Spinal cord (tissue), 10 donors: ENCODE data around the gene CAPG. TPM values are rescaled to one million over a fixed set of nuclear protein-coding genes. Genes with fewer than 3 reads are reported as not detected.
A peak's percentile ranks its signal among the peaks of the same experiment; 100 is the strongest.

Source experiments
- DNase-seq, 6 donors: peaks; one replicate each; pipeline versions ENCODE4 v3.0.0 to v3.0.0-alpha.2; 2013 to 2015; ENCODE audit warnings: low spot score in 6 of 6, low read depth in 4 of 6
- H3K27ac ChIP-seq: one replicate; pipeline ENCODE4 v1.5.1; 2013; ENCODE audit warnings: low read depth, low read length, control low read depth
- H3K27me3 ChIP-seq: one replicate; pipeline ENCODE4 v1.6.1; 2013; ENCODE audit warnings: low read length; ENCODE audit not compliant: control insufficient read depth, insufficient read depth
- H3K36me3 ChIP-seq: one replicate; pipeline ENCODE4 v1.6.1; 2013; ENCODE audit warnings: low read length; ENCODE audit not compliant: control insufficient read depth, insufficient read depth
- H3K4me1 ChIP-seq: one replicate; pipeline ENCODE4 v1.6.1; 2013; ENCODE audit warnings: low read length; ENCODE audit not compliant: control insufficient read depth, insufficient read depth
- H3K4me3 ChIP-seq: one replicate; pipeline ENCODE4 v1.5.1; 2013; ENCODE audit warnings: low read depth, low read length, control low read depth
- H3K9me3 ChIP-seq: one replicate; pipeline ENCODE4 v1.6.1; 2013; ENCODE audit warnings: low read length; ENCODE audit not compliant: control insufficient read depth, insufficient read depth
- WGBS: methylation state at CpG from one replicate; pipeline ENCODE4 v1.1.5; 2013; ENCODE audit warnings: missing lambda C conversion rate; ENCODE audit not compliant: insufficient coverage; 5-methylcytosine and 5-hydroxymethylcytosine counted together
- polyA plus RNA-seq, 2 donors: library from polyadenylated mRNA; unstranded; fragments of 120-200 nt; gene quantifications; one replicate each; pipeline ENCODE4 v1.2.1, GENCODE V29; 2013; ENCODE audit not compliant: insufficient read length in 2 of 2
- total RNA-seq, 2 donors: library from RNA; depleted of rRNA in 1 of 2; stranded (reverse); fragments of 120-200 nt in 1 of 2; fragments of >200 nt in 1 of 2; gene quantifications; one replicate each; pipeline versions ENCODE4 v1.2.3 to v1.2.4, GENCODE V29; 2013 to 2014
- donor health status: healthy.

Gene CAPG
- total and polyA plus RNA-seq, 4 donors: 20.2 to 41.3 (median 26.7) TPM

GRCh38 chr2:85398426-85399182, 11.6 kb downstream of the CAPG start:
- peaks cover 55% of the 10 kb centered on the region for H3K4me1 ChIP-seq
- H3K27ac ChIP-seq: no peak overlapping the region
- 86% methylated on average over 8 of the region's 8 CpGs for WGBS
- peaks cover 15% of the 10 kb centered on the region for H3K36me3 ChIP-seq
- H3K4me3 ChIP-seq: no peak overlapping the region
- H3K27me3 ChIP-seq: no peaks in the 10 kb centered on the region
- no peak for DNase-seq
- H3K9me3 ChIP-seq: no peaks in the 10 kb centered on the region

GRCh38 chr2:85397925-85398331, 12.2 kb downstream of the CAPG start:
- Histone ChIP-seq H3K4me3 (no peak overlapping the region), H3K9me3 (no peaks in the 10 kb centered on the region), H3K4me1 (peaks cover 55% of the 10 kb centered on the region), H3K36me3 (peaks cover 16% of the 10 kb centered on the region), H3K27ac (no peak overlapping the region), H3K27me3 (no peaks in the 10 kb centered on the region)
- WGBS: 86% methylated on average over 4 of the region's 4 CpGs
- DNase-seq: no peak

- Histone ChIP-seq H3K4me1 (peaks cover 53% of the 10 kb centered on the region), H3K36me3 (peaks cover 24% of the 10 kb centered on the region), H3K9me3 (no peaks in the 10 kb centered on the region), H3K27ac (peak overlapping the region; percentile 25), H3K4me3 (no peak overlapping the region), H3K27me3 (no peaks in the 10 kb centered on the region)
- peak in 1 of 6 donors; percentile 70 for DNase-seq
- 50% methylated on average over 5 of the region's 5 CpGs for WGBS
Measured at GRCh38 chr2:85396531-85397470, 13.4 kb downstream of the CAPG start.

- DNase-seq: no peak
- Histone ChIP-seq H3K4me1 (peaks cover 45% of the 10 kb centered on the region), H3K4me3 (no peak overlapping the region), H3K27ac (peak overlapping the region; percentile 25), H3K36me3 (peaks cover 31% of the 10 kb centered on the region), H3K9me3 (no peaks in the 10 kb centered on the region), H3K27me3 (no peaks in the 10 kb centered on the region)
- WGBS: no CpG with 5 or more reads among the region's 14 CpGs
Measured at GRCh38 chr2:85395912-85396475, 14.2 kb downstream of the CAPG start.

GRCh38 chr2:85394976-85395375, 15.2 kb downstream of the CAPG start:
- no peak for DNase-seq
- peaks cover 35% of the 10 kb centered on the region for H3K4me1 ChIP-seq
- H3K4me3 ChIP-seq: no peak overlapping the region
- 73% methylated on average over 6 of the region's 6 CpGs for WGBS
- no peaks in the 10 kb centered on the region for H3K9me3 ChIP-seq
- no peaks in the 10 kb centered on the region for H3K27me3 ChIP-seq
- no peak overlapping the region for H3K27ac ChIP-seq
- peaks cover 38% of the 10 kb centered on the region for H3K36me3 ChIP-seq

- 41% methylated on average over 4 of the region's 4 CpGs for WGBS
- Histone ChIP-seq H3K4me3 (no peak overlapping the region), H3K4me1 (peaks cover 35% of the 10 kb centered on the region), H3K36me3 (peaks cover 44% of the 10 kb centered on the region), H3K27ac (peak overlapping the region; percentile 21), H3K27me3 (no peaks in the 10 kb centered on the region), H3K9me3 (no peaks in the 10 kb centered on the region)
- peak in 2 of 6 donors; percentile 70 to 80 for DNase-seq
Measured at GRCh38 chr2:85394261-85394681, 15.9 kb downstream of the CAPG start.

GRCh38 chr2:85393836-85394235, 16.3 kb downstream of the CAPG start:
- Histone ChIP-seq H3K27ac (peak overlapping the region; percentile 21), H3K4me3 (no peak overlapping the region), H3K4me1 (peaks cover 35% of the 10 kb centered on the region), H3K27me3 (no peaks in the 10 kb centered on the region), H3K36me3 (peaks cover 44% of the 10 kb centered on the region), H3K9me3 (no peaks in the 10 kb centered on the region)
- DNase-seq: no peak
- 81% methylated on average over 4 of the region's 4 CpGs for WGBS

GRCh38 chr2:85390941-85391669, 19.1 kb downstream of the CAPG start:
- Histone ChIP-seq H3K4me3 (no peak overlapping the region), H3K27ac (no peak overlapping the region), H3K27me3 (no peaks in the 10 kb centered on the region), H3K9me3 (no peaks in the 10 kb centered on the region), H3K4me1 (peaks cover 22% of the 10 kb centered on the region), H3K36me3 (peaks cover 45% of the 10 kb centered on the region)
- DNase-seq: peak in 2 of 6 donors; percentile 43 to 55
- WGBS: 76% methylated on average over 8 of the region's 11 CpGs
